Measurements from ENCODE around the gene HUWE1. TPM values are rescaled to one million over a fixed set of nuclear protein-coding genes. Genes with fewer than 3 reads are reported as not detected.
"Not testable (repeated sequence)": the region's sequence is repeated elsewhere in the genome, so short reads cannot be mapped to it uniquely, and the experiment has no call there.

HUWE1 gene
- total RNA-seq: 193 TPM

DNA sequence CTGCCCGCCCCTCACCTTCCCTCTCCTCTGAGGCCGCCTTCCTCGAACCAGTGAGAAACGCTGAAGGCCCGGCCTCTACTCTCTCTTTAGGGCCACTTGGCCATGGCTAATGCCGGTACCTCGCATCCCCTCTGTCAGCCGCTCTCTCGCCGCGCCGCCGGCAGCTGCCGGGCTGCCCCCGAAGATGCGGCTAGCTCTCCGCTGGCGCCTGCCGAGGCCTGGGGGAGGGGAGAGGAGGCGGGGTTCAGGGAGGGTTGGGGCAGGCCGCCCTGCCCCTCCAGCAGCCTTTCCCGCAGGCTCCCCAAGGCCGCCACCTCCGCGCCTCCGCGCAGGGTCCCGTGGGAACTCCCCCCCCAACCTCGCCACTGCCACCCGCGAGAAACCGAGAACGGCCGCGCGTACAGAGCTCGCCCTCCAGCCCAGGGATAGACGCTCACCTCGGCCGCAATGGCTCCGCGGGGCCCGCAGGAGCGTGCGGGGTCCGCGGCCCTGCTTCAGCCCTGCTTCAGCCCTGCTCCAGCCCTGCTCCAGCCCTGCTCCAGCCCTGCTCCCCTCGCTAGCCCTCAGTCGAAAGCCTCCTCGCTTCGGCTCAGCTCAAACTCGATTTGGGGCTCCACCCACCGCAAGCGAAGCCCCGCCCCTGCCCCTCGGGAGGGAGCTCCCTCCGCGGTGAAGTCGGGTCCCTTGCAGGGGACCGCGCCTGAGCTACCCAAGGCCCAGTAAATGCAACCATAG, at the start of gene HUWE1:
Gene HUWE1, minus strand, starts transcription at position 569 of the 735 bp plus-strand sequence. CDS start 32,612 bp downstream, outside the sequence.
- peak; percentile 66 for DNase-seq (ENCODE audit: low spot score)

GRCh38 chrX:53732797-53733196, 46.3 kb upstream of the HUWE1 start:
- no peak for DNase-seq (ENCODE audit: low spot score)

- DNase-seq (ENCODE audit: low spot score): no peak
Measured at GRCh38 chrX:53729751-53730150, 43.2 kb upstream of the HUWE1 start.

DNA sequence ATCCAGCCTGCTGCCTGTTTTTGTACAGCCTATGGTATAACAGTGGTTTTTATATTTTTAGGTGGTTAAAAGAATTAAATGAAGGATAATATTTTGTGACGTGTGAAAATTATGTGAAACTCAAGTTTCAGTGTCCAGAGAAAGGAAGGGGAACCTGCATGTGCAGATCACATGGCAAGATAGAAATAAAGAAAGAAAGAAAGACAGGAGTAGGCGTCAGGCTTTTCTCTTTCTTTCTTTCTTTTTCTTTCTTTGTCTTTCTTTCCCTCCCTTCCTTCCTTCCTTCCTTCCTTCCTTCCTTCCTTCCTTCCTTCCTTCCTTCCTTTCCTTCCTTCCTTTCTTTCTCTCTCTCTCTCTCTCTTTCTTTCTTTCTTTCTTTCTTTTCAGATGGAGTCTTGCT, 42.0 kb upstream of the HUWE1 start:
- DNase-seq (ENCODE audit: low spot score): no peak

GRCh38 chrX:53724872-53725271, 38.4 kb upstream of the HUWE1 start:
- DNase-seq (ENCODE audit: low spot score): no peak

GRCh38 chrX:53723381-53723780, 36.9 kb upstream of the HUWE1 start:
- DNase-seq (ENCODE audit: low spot score): no peak

GRCh38 chrX:53721610-53722009, 35.1 kb upstream of the HUWE1 start:
- DNase-seq (ENCODE audit: low spot score): not testable (repeated sequence)

DNA sequence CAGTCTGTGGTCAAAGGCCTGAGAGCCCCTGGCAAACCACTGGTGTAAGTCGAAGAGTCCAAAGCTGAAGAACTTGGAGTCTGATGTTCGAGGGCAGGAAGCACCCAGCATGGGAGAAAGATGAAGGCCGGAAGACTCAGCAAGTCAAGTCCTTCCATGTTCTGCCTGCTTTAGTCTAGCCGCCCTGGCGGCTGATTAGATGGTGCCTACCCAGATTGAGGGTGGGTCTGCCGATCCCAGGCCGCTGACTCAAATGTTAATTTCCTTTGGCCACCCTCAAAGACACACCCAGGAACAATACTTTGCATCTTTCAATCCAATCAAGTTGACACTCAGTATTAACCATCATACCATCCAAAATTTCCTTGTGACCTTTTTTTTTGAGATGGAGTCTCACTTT, 33.1 kb upstream of the HUWE1 start:
- not testable (repeated sequence) for DNase-seq (ENCODE audit: low spot score)

DNA sequence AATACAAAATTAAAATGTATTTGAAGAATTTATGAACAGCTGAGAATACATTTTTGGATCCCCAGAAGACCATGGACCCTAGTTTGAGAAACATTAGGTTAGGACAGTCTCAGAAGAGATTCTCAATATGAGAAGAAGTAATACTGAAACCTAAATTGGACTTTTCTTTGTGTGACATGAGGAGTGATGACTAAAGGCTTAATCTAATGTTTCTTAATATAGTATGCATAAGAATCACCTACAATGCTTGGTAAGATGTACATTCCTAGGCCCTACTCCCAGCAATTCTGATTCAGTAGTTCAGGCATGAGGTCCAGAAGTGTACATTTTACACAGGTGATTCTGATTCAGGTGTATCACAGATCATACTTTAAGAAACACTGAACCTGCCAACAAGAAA, 31.6 kb upstream of the HUWE1 start:
- no peak for DNase-seq (ENCODE audit: low spot score)

DNA sequence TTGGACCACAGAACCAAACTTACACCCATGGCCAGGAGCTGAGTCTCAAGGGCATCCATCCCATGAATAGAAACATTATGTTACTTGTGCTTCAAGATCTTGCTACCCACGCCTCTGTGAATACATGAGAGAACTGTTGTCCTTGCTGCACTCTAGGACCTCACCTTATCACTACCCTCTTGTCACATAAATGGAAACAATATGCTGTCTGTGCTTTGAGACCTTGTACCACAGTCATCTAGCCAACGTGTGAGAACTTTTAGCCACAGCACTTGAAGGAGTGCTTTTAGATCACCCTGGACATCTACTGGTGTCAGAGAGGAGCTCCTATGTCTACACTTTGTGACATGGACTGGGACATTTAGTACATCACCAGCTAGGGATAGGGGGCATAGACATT, 30.7 kb upstream of the HUWE1 start:
- no peak for DNase-seq (ENCODE audit: low spot score)

- no peak for DNase-seq (ENCODE audit: low spot score)
Measured at GRCh38 chrX:53716328-53717088, 30.0 kb upstream of the HUWE1 start.

- DNase-seq (ENCODE audit: low spot score): no peak
Measured at GRCh38 chrX:53715346-53715924, 28.9 kb upstream of the HUWE1 start.

- peak; percentile 14 for DNase-seq (ENCODE audit: low spot score)
Measured at GRCh38 chrX:53714580-53715345, 28.2 kb upstream of the HUWE1 start.

DNA sequence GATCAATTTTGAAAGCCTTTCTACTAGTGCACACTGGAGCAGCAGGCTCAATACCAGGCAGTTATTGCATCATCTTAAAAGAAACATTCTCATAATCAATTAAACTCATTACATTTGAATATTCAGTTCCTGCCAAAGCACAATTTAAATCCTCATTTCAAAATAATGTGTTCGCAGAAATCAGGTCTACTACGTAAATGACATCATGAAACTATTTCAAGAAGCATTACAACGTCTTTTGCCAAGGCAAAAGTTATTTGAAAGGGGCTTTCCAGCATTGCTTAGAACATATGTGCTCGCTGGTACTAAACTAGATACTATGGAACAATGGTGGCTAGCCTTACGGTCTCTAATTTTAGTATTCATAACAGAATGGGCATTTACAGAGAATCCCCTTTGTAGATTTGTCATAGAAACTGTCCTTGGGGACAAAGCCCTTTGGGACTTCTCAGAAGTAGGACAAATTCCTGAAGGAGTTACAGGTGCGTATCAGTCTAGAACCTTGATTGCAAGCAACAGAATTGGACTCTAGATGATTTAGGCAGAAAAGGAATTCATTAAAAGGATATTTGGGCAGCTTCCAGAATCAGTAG, 27.6 kb upstream of the HUWE1 start:
- no peak for DNase-seq (ENCODE audit: low spot score)

GRCh38 chrX:53711436-53711835, 24.9 kb upstream of the HUWE1 start:
- no peak for DNase-seq (ENCODE audit: low spot score)

DNA sequence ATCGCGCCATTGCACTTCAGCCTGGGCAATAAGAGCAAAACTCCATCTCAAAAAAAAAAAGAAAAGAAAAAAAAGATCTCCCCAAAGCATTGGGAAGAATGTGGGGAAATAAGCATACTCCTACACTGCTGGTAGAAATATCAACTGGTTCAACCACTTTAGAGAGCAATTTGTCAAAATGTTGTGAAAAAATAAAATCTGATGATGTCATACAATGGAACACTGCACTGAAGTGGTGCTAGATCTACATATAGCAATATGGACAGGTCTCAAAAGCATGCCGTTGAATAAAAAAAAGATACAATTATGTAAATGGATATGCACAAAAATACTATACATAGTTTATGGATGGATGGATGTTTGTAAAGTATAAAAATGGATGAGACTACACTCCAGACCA, 18.3 kb upstream of the HUWE1 start:
- DNase-seq (ENCODE audit: low spot score): no peak

GRCh38 chrX:53704294-53704693, 17.8 kb upstream of the HUWE1 start:
- no peak for DNase-seq (ENCODE audit: low spot score)

GRCh38 chrX:53695946-53696549, 9.5 kb upstream of the HUWE1 start:
- no peak for DNase-seq (ENCODE audit: low spot score)

DNA sequence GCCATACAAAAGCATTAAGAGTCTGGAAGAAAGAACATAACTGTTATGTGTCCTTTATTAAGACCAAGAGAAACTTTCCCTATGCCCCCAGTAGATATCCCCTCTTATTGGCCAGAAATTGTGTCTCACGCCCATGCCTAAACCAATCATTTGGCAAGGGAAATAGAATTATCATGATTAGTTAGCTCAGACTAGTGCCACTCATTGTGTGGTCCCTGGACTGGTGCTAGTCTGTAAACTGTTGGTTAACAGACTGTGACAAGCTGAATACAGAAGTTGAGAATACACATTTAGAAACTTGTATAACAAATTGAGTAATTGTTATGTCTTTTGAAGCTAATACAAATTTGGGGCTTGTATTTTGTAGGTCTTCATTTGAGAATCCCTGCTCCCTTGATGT, 8.1 kb upstream of the HUWE1 start:
- no peak for DNase-seq (ENCODE audit: low spot score)

DNA sequence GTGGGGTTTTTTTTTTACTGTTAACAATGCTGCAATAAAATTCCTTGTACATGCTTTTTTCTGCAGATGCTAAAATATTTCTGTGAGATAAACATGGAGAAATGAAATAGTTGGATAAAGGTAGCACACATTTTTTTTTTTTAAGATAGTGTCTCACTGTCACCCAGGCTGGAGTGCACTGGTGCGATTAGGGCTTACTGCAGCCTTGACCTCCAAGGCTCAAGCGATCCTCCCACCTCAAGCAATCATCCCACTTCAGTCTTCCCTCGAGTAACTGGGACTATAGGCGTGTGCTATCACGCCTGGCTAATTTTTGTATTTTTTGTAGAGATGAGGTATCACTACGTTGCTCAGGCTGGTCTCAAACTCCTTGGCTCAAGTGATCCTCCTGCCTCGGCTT, 1.8 kb upstream of the HUWE1 start:
- no peak for DNase-seq (ENCODE audit: low spot score)

GRCh38 chrX:53685711-53686110, 808 bp downstream of the HUWE1 start:
- DNase-seq (ENCODE audit: low spot score): no peak

Data from mucosa of gallbladder (tissue), 1 donor.